ENCODE results near the gene ASTL. TPM values are rescaled to one million over a fixed set of nuclear protein-coding genes. Genes with fewer than 3 reads are reported as not detected.

The ASTL gene
- total and polyA plus RNA-seq, 2 of the 13 experiments (the other 11 are each of a cell fraction or from before 2014, with no cell fraction given): not detected

DNA sequence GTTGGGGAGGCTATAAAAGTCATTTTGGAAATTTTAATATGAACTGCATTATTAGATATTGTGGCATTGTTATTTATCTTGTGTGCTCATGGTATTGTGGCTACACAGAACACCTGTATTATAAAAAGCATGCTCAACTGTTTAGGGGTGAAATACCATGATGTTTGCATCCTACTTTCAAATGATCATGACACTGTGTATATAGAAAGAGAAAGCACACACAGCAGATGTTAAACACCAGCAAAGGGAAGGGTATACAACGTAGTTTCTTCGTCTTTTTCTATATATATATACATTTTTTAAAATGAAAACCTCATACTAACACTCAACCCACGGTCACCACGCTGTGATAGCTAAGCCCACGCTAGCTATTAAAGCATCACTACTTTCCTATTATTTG is 43.2 kb upstream of the ASTL start:
- H3K79me2 ChIP-seq (ENCODE audit: insufficient read depth, low read length): no peaks in the 10 kb centered on the region
- H4K20me1 ChIP-seq (ENCODE audit: insufficient read depth, low read length): no peaks in the 10 kb centered on the region
- ChIA-PET POLR2A (interaction anchor here (1.3 kb wide), 1 partner anchor 27 kb away, joined by 4 read pairs; the partner anchor contains the start of gene STARD7), CTCF (ENCODE audit: low intra/inter-chr PET ratio, low total read pairs) (no interaction called here)
- no TSS peak for BruUV-seq (replicated peaks)
- H3K27me3 ChIP-seq (ENCODE audit: control insufficient read depth in 1 of 2, insufficient read depth in 2 of 2, low read length in 2 of 2): peaks cover 0 to 4% of the 10 kb centered on the region in 2 experiments; a peak in 2 of 5 replicates
- H3K4me3 ChIP-seq (replicated peaks in 1 of 3; ENCODE audit: insufficient read depth in 1 of 3, low read depth in 2 of 3, low read length in 3 of 3): no peak overlapping the region
- in situ Hi-C loops (cut with HindIII; ENCODE audit: extremely low pct_ligation_motif_present, low pct_unique_long_range_greater_than_20kb) (no loop called here), intact Hi-C loops (cut with micrococcal nuclease; ENCODE audit: unreplicated experiment) (no loop called here)
- DNase-seq (ENCODE audit: low spot score) (no peak), ATAC-seq (no peak), FAIRE-seq (no peak)
- H3K27ac ChIP-seq (ENCODE audit: extremely low read length, insufficient read depth, low read length): no peak overlapping the region
- H3K9ac ChIP-seq (ENCODE audit: insufficient read depth, low read depth, low read length): no peak overlapping the region
- H3K4me1 ChIP-seq (ENCODE audit: insufficient read depth, low read length): 0 out of 2 replicates have a peak, but pooled peaks cover under 1% of the 10 kb centered on the region
- no peaks in the 10 kb centered on the region for H3K9me3 ChIP-seq (ENCODE audit: low read length)
- WGBS (ENCODE audit: low lambda C conversion rate): 73% methylated on average over 5 of the region's 5 CpGs
- no peak overlapping the region for H3K4me2 ChIP-seq (ENCODE audit: low read depth, low read length)
- H2AFZ ChIP-seq (ENCODE audit: low read length): no peak overlapping the region
- H3K36me3 ChIP-seq (replicated peaks in 1 of 2; ENCODE audit: control insufficient read depth in 1 of 2, insufficient read depth in 2 of 2, low read length in 2 of 2): peaks cover 13 to 25% of the 10 kb centered on the region in 2 experiments
- TF ChIP-seq, protein P1, sequence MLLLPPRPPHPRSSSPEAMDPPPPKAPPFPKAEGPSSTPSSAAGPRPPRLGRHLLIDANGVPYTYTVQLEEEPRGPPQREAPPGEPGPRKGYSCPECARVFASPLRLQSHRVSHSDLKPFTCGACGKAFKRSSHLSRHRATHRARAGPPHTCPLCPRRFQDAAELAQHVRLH (CRISPR knock-in tag; IDR thresholded peaks at IDR 0.05; ENCODE audit: borderline replicate concordance, low read depth): no peak
- TF ChIP-seq, protein P2, sequence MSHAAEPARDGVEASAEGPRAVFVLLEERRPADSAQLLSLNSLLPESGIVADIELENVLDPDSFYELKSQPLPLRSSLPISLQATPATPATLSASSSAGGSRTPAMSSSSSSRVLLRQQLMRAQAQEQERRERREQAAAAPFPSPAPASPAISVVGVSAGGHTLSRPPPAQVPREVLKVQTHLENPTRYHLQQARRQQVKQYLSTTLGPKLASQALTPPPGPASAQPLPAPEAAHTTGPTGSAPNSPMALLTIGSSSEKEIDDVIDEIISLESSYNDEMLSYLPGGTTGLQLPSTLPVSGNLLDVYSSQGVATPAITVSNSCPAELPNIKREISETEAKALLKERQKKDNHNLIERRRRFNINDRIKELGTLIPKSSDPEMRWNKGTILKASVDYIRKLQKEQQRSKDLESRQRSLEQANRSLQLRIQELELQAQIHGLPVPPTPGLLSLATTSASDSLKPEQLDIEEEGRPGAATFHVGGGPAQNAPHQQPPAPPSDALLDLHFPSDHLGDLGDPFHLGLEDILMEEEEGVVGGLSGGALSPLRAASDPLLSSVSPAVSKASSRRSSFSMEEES (CRISPR knock-in tag; IDR thresholded peaks at IDR 0.05): no peak
- TF ChIP-seq U2AF2 (IDR thresholded peaks at IDR 0.05; ENCODE audit: low read depth, low read length) (no peak), ARHGAP35 (CRISPR knock-in tag; IDR thresholded peaks at IDR 0.05; ENCODE audit: borderline replicate concordance) (no peak), THAP11 (CRISPR knock-in tag; IDR thresholded peaks at IDR 0.05) (no peak), ZNF530 (CRISPR knock-in tag; IDR thresholded peaks at IDR 0.05; ENCODE audit: low read depth) (no peak), ZBTB1 (CRISPR knock-in tag; IDR thresholded peaks at IDR 0.05; ENCODE audit: borderline replicate concordance) (no peak), ZNF670 (CRISPR knock-in tag; IDR thresholded peaks at IDR 0.05; ENCODE audit: borderline replicate concordance) (no peak), HMG20A (CRISPR knock-in tag; IDR thresholded peaks at IDR 0.05; ENCODE audit: borderline replicate concordance) (no peak), PRPF4 (IDR thresholded peaks at IDR 0.05; ENCODE audit: low read depth, low read length, poor library complexity, severe bottlenecking) (no peak), ZNF256 (CRISPR knock-in tag; conservative IDR thresholded peaks at IDR 0.05) (no peak)
- TF ChIP-seq, protein P3, sequence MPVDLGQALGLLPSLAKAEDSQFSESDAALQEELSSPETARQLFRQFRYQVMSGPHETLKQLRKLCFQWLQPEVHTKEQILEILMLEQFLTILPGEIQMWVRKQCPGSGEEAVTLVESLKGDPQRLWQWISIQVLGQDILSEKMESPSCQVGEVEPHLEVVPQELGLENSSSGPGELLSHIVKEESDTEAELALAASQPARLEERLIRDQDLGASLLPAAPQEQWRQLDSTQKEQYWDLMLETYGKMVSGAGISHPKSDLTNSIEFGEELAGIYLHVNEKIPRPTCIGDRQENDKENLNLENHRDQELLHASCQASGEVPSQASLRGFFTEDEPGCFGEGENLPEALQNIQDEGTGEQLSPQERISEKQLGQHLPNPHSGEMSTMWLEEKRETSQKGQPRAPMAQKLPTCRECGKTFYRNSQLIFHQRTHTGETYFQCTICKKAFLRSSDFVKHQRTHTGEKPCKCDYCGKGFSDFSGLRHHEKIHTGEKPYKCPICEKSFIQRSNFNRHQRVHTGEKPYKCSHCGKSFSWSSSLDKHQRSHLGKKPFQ (CRISPR knock-in tag; IDR thresholded peaks at IDR 0.05; ENCODE audit: insufficient replicate concordance): no peak
- TF ChIP-seq, protein P4, sequence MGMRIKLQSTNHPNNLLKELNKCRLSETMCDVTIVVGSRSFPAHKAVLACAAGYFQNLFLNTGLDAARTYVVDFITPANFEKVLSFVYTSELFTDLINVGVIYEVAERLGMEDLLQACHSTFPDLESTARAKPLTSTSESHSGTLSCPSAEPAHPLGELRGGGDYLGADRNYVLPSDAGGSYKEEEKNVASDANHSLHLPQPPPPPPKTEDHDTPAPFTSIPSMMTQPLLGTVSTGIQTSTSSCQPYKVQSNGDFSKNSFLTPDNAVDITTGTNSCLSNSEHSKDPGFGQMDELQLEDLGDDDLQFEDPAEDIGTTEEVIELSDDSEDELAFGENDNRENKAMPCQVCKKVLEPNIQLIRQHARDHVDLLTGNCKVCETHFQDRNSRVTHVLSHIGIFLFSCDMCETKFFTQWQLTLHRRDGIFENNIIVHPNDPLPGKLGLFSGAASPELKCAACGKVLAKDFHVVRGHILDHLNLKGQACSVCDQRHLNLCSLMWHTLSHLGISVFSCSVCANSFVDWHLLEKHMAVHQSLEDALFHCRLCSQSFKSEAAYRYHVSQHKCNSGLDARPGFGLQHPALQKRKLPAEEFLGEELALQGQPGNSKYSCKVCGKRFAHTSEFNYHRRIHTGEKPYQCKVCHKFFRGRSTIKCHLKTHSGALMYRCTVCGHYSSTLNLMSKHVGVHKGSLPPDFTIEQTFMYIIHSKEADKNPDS (CRISPR knock-in tag; IDR thresholded peaks at IDR 0.05): no peak
- TF ChIP-seq, protein P5, sequence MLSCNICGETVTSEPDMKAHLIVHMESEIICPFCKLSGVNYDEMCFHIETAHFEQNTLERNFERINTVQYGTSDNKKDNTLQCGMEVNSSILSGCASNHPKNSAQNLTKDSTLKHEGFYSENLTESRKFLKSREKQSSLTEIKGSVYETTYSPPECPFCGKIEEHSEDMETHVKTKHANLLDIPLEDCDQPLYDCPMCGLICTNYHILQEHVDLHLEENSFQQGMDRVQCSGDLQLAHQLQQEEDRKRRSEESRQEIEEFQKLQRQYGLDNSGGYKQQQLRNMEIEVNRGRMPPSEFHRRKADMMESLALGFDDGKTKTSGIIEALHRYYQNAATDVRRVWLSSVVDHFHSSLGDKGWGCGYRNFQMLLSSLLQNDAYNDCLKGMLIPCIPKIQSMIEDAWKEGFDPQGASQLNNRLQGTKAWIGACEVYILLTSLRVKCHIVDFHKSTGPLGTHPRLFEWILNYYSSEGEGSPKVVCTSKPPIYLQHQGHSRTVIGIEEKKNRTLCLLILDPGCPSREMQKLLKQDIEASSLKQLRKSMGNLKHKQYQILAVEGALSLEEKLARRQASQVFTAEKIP (CRISPR knock-in tag; IDR thresholded peaks at IDR 0.05; ENCODE audit: borderline replicate concordance): no peak
- TF ChIP-seq, protein P6, sequence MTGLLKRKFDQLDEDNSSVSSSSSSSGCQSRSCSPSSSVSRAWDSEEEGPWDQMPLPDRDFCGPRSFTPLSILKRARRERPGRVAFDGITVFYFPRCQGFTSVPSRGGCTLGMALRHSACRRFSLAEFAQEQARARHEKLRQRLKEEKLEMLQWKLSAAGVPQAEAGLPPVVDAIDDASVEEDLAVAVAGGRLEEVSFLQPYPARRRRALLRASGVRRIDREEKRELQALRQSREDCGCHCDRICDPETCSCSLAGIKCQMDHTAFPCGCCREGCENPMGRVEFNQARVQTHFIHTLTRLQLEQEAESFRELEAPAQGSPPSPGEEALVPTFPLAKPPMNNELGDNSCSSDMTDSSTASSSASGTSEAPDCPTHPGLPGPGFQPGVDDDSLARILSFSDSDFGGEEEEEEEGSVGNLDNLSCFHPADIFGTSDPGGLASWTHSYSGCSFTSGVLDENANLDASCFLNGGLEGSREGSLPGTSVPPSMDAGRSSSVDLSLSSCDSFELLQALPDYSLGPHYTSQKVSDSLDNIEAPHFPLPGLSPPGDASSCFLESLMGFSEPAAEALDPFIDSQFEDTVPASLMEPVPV (CRISPR knock-in tag; IDR thresholded peaks at IDR 0.05): no peak
